ENCODE measurements around the gene TLE2. TPM values are rescaled to one million over a fixed set of nuclear protein-coding genes. Genes with fewer than 3 reads are reported as not detected.

Gene TLE2
- total and polyA plus RNA-seq, 9 of the 15 experiments (the other 6 are each of a cell fraction or from before 2014, with no cell fraction given), result 0.35 to 13.1 (median 6.2) TPM

DNA sequence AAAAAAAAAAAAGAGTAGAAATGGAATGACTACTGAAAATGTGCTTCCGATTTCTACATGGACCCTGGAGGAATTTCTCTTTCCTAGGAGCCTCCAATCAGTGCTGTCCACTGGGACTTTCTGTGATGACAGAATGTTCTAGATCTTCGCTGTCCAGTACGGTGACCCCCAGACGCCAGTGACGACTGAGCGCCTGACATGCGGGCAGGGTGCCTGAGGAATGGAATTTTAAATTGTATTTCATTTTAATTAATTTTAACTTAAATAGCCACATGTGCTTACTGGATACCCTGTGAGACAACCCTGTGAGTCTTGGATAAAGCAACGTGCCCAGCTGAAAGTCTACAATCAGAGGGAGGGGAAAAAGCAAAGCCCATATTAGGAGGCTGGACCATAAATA lies 55.9 kb downstream of the TLE2 start:
- in situ Hi-C loops (cut with MboI), result no loop called here
- Histone ChIP-seq H3K9ac (ENCODE audit: insufficient read depth in 1 of 2, low read depth in 2 of 2, low read length in 2 of 2) (no peak overlapping the region), H4K20me1 (replicated peaks; ENCODE audit: control insufficient read depth, insufficient read depth, low read length) (no peaks in the 10 kb centered on the region), H3K4me3 (no peak overlapping the region), H3K9me1 (ENCODE audit: control insufficient read depth, insufficient read depth, low read length) (no peaks in the 10 kb centered on the region), H3K36me3 (ENCODE audit: control insufficient read depth, insufficient read depth, low read length) (no peaks in the 10 kb centered on the region), H3K79me2 (ENCODE audit: control insufficient read depth, insufficient read depth, low read length) (no peaks in the 10 kb centered on the region), H2AFZ (ENCODE audit: low read depth, low read length) (no peak overlapping the region), H3K9me3 (replicated peaks; ENCODE audit: control insufficient read depth, insufficient read depth, low read depth, low read length) (no peaks in the 10 kb centered on the region), H3K4me1 (replicated peaks in 1 of 2; ENCODE audit: control insufficient read depth in 2 of 2, insufficient read depth in 2 of 2, low read length in 2 of 2) (peaks cover 20 to 45% of the 10 kb centered on the region in 2 experiments), H3K27ac (ENCODE audit: extremely low read depth, low read depth, low read length) (no peak overlapping the region), H3K4me2 (ENCODE audit: insufficient read depth, low read length) (no peak overlapping the region), H3K27me3 (ENCODE audit: control insufficient read depth in 2 of 2, insufficient read depth in 2 of 2, low read length in 2 of 2) (no peaks in the 10 kb centered on the region)
- BruUV-seq (replicated peaks), result no TSS peak
- ATAC-seq, result no peak
- DNase-seq (ENCODE audit: extremely low read depth in 1 of 4, low spot score in 3 of 4), result no peak
- no peak for FAIRE-seq
- intact Hi-C loops (cut with micrococcal nuclease), result no loop called here
- TF ChIP-seq TOE1 (IDR thresholded peaks at IDR 0.05; ENCODE audit: borderline replicate concordance) (no peak), TOE1 (CRISPR knock-in tag; IDR thresholded peaks at IDR 0.05; ENCODE audit: borderline replicate concordance, low read depth) (no peak), SUPT5H (IDR thresholded peaks at IDR 0.05) (no peak)
- TF ChIP-seq, protein P1, sequence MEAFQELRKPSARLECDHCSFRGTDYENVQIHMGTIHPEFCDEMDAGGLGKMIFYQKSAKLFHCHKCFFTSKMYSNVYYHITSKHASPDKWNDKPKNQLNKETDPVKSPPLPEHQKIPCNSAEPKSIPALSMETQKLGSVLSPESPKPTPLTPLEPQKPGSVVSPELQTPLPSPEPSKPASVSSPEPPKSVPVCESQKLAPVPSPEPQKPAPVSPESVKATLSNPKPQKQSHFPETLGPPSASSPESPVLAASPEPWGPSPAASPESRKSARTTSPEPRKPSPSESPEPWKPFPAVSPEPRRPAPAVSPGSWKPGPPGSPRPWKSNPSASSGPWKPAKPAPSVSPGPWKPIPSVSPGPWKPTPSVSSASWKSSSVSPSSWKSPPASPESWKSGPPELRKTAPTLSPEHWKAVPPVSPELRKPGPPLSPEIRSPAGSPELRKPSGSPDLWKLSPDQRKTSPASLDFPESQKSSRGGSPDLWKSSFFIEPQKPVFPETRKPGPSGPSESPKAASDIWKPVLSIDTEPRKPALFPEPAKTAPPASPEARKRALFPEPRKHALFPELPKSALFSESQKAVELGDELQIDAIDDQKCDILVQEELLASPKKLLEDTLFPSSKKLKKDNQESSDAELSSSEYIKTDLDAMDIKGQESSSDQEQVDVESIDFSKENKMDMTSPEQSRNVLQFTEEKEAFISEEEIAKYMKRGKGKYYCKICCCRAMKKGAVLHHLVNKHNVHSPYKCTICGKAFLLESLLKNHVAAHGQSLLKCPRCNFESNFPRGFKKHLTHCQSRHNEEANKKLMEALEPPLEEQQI (IDR thresholded peaks at IDR 0.05), result no peak
- 68% methylated on average over 8 of the region's 8 CpGs for WGBS (ENCODE audit: insufficient coverage, low coverage, missing lambda C conversion rate)
- ChIA-PET POLR2A (interaction anchor here (1.7 kb wide), 1 partner anchor 23 kb away, joined by 6 read pairs; no protein-coding TSS in a partner anchor), CTCF (ENCODE audit: low intra/inter-chr PET ratio) (no interaction called here)
